HCT116 (cell line): Measurements from ENCODE around the gene KRT36. TPM values are rescaled to one million over a fixed set of nuclear protein-coding genes. Genes with fewer than 3 reads are reported as not detected.

Experiments used
- ATAC-seq: fragments of 200-7000 bp; cut with Tn5 transposase; 2 replicates; pipeline ENCODE4 v1.9.1; 2020; ENCODE audit warnings: mild to moderate bottlenecking, moderate library complexity
- Bru-seq: library from RNA; stranded (reverse); fragments of 400-500 nt; gene quantifications from one replicate; lab custom pipeline; 2021; lab: Mats Ljungman, UMichigan
- BruChase-seq, 2 experiments: library from RNA; stranded (reverse); fragments of 400-500 nt; gene quantifications; one replicate each; lab custom pipeline; 2021; lab: Mats Ljungman, UMichigan
- BruUV-seq: library from RNA; stranded (reverse); fragments of 400-500 nt; replicated peaks from 2 replicates; lab custom pipeline; 2021; lab: Mats Ljungman, UMichigan
- CTCF ChIA-PET: fragments of 300-600 bp; sonication (Branson Sonifier 250); formaldehyde crosslinking; loops from one replicate; lab custom pipeline; 2021; ENCODE audit warnings: antibody characterized with exemption; lab: Charles Lee
- POLR2A ChIA-PET: fragments of 300-600, 350-600 bp; sonication (Branson Sonifier 250); formaldehyde crosslinking; loops from one replicate; lab custom pipeline; 2021; ENCODE audit warnings: antibody characterized with exemption; lab: Charles Lee
- RAD21 ChIA-PET, 2 experiments: fragments of 300-600 bp; sonication (Branson Sonifier 250); formaldehyde crosslinking; loops; one replicate each; lab custom pipeline; 2023; ENCODE audit warnings: low total read pairs in 2 of 2; ENCODE audit not compliant: uncharacterized antibody in 2 of 2, unreplicated experiment in 2 of 2, low non-redundant PET in 1 of 2; lab: Charles Lee
- DNase-seq: peaks from one replicate; pipeline ENCODE4 v3.0.0-alpha.2; 2010; ENCODE audit warnings: low read depth, low spot score
- H2AFZ ChIP-seq: fragments of 200-600 bp; shearing (Covaris generic), sonication (generic); 2 replicates; pipeline ENCODE4 v1.6.1; 2017; ENCODE audit warnings: low read depth, mixed run types, mixed read lengths, antibody characterized with exemption, low read length; ENCODE audit not compliant: poor library complexity, severe bottlenecking
- H3K27ac ChIP-seq: 2 replicates; pipeline ENCODE4 v1.5.1; 2012; ENCODE audit warnings: low read depth, low read length
- H3K27me3 ChIP-seq: fragments of 200-600 bp; sonication (generic); 2 replicates; pipeline ENCODE4 v1.6.1; 2016; ENCODE audit warnings: mixed run types, low read length, mixed read lengths; ENCODE audit not compliant: insufficient read depth
- H3K36me3 ChIP-seq, 2 experiments: fragments of 200-500 bp in 1 of 2; fragments of 200-600 bp in 1 of 2; sonication (Bioruptor generic) in 1 of 2; sonication (generic) in 1 of 2; 2 replicates each; pipeline versions ENCODE4 v1.5.1 to v1.6.1; 2014 to 2016; ENCODE audit warnings: low read length in 2 of 2, inconsistent platforms in 1 of 2, mixed read lengths in 1 of 2, mixed run types in 1 of 2; ENCODE audit not compliant: insufficient read depth in 2 of 2, control insufficient read depth in 1 of 2
- H3K4me1 ChIP-seq, 2 experiments: fragments of 200-600 bp in 1 of 2; sonication (generic) in 1 of 2; 2 replicates each; pipeline versions ENCODE4 v1.5.1 to v1.6.1; 2012 to 2017; ENCODE audit warnings: low read length in 2 of 2, inconsistent platforms in 1 of 2, mild to moderate bottlenecking in 1 of 2, mixed read lengths in 1 of 2, mixed run types in 1 of 2, moderate library complexity in 1 of 2; ENCODE audit not compliant: insufficient read depth in 2 of 2, control insufficient read depth in 1 of 2
- H3K4me2 ChIP-seq: fragments of 200-600 bp; sonication (generic); 2 replicates; pipeline ENCODE4 v1.6.1; 2017; ENCODE audit warnings: mixed run types, low read length, mixed read lengths
- H3K4me3 ChIP-seq, 2 experiments: fragments of 200-600 bp in 1 of 2; sonication (generic) in 1 of 2; replicated peaks in 1 of 2; 2 replicates each; pipeline ENCODE4 v1.5.1; 2011 to 2016; ENCODE audit warnings: low read length in 2 of 2, control low read depth in 1 of 2, low read depth in 1 of 2, mild to moderate bottlenecking in 1 of 2, mixed read lengths in 1 of 2, mixed run types in 1 of 2
- H3K79me2 ChIP-seq: fragments of 200-600 bp; sonication (generic); 2 replicates; pipeline ENCODE4 v1.6.1; 2017; ENCODE audit warnings: mild to moderate bottlenecking, mixed run types, low read length, moderate library complexity, mixed read lengths; ENCODE audit not compliant: insufficient read depth
- H3K9ac ChIP-seq: fragments of 200-600 bp; sonication (generic); 2 replicates; pipeline ENCODE4 v1.6.1; 2016; ENCODE audit warnings: low read length, mixed read lengths
- H3K9me2 ChIP-seq: fragments of 200-600 bp; sonication (generic), shearing (Covaris generic); 2 replicates; pipeline ENCODE4 v1.6.1; 2017; ENCODE audit warnings: mixed run types, mild to moderate bottlenecking, moderate library complexity; ENCODE audit not compliant: insufficient read depth
- H3K9me3 ChIP-seq, 2 experiments: fragments of 200-500 bp in 1 of 2; fragments of 200-600 bp in 1 of 2; sonication (Bioruptor generic) in 1 of 2; sonication (generic) in 1 of 2; 2 replicates each; pipeline ENCODE4 v1.6.1; 2014 to 2017; ENCODE audit warnings: low read length in 2 of 2, mixed read lengths in 2 of 2, inconsistent platforms in 1 of 2, low read depth in 1 of 2, mild to moderate bottlenecking in 1 of 2, mixed run types in 1 of 2, moderate library complexity in 1 of 2; ENCODE audit not compliant: control insufficient read depth in 1 of 2, insufficient read depth in 1 of 2
- H4K20me1 ChIP-seq: fragments of 200-600 bp; sonication (generic), shearing (Covaris generic); 2 replicates; pipeline ENCODE4 v1.6.1; 2017; ENCODE audit warnings: mixed run types, mild to moderate bottlenecking, moderate library complexity; ENCODE audit not compliant: insufficient read depth
- CBX3 ChIP-seq: IDR thresholded peaks from 2 replicates; pipeline ENCODE4 v1.6.1; 2012; ENCODE audit warnings: low read depth
- EGR1 ChIP-seq: IDR thresholded peaks from 2 replicates; pipeline ENCODE4 v1.6.1; 2012; ENCODE audit warnings: low read depth
- EZH2 ChIP-seq: fragments of 200-600 bp; sonication (generic); IDR thresholded peaks from 2 replicates; pipeline ENCODE4 v1.6.1; 2017; ENCODE audit warnings: antibody characterized with exemption, mixed run types
- POLR2A ChIP-seq: IDR thresholded peaks from 2 replicates; pipeline ENCODE4 v1.7.0; 2011; ENCODE audit warnings: borderline replicate concordance; ENCODE audit not compliant: insufficient read depth, insufficient read length; ENCODE audit errors: extremely low read depth
- POLR2AphosphoS5 ChIP-seq: IDR thresholded peaks from 2 replicates; pipeline ENCODE4 v1.6.1; 2011; ENCODE audit warnings: mild to moderate bottlenecking, low read depth, low read length, moderate library complexity
- RAD21 ChIP-seq: IDR thresholded peaks from 2 replicates; pipeline ENCODE4 v1.6.1; 2012; ENCODE audit warnings: low read depth, mild to moderate bottlenecking
- SIN3A ChIP-seq: IDR thresholded peaks from 2 replicates; pipeline ENCODE4 v1.6.1; 2012; ENCODE audit warnings: low read depth
- SP1 ChIP-seq: IDR thresholded peaks from 2 replicates; pipeline ENCODE4 v1.6.1; 2012; ENCODE audit warnings: low read depth
- YY1 ChIP-seq: IDR thresholded peaks from 2 replicates; pipeline ENCODE4 v1.6.1; 2011; ENCODE audit warnings: low read length, low read depth, moderate library complexity, mild to moderate bottlenecking; ENCODE audit not compliant: insufficient replicate concordance; ENCODE audit errors: extremely low read depth
- ZNF274 ChIP-seq: fragments of 200-500 bp; sonication (Bioruptor generic); IDR thresholded peaks from 2 replicates; pipeline ENCODE4 v1.6.1; 2014; ENCODE audit warnings: mild to moderate bottlenecking, low read depth, low read length, inconsistent platforms
- intact Hi-C: fragments of 100-400 bp; cut with micrococcal nuclease; formaldehyde crosslinking; loops from 2 replicates; pipeline ENCODE4 v1.10.0; 2022
- long read RNA-seq: library from polyadenylated mRNA; unstranded; transcript quantifications from one replicate; pipeline ENCODE4 v2.0.0, GENCODE V29; 2021; ENCODE audit not compliant: unreplicated experiment
- polyA plus RNA-seq: library from polyadenylated mRNA; unstranded; fragments of >200 nt; gene quantifications from 2 replicates; pipeline ENCODE4 v1.2.1, GENCODE V29; 2012; ENCODE audit warnings: missing spikeins
- total RNA-seq: library from RNA; stranded (reverse); gene quantifications from one replicate; pipeline ENCODE4 v1.2.1, GENCODE V29; 2021; ENCODE audit not compliant: unreplicated experiment
- TF ChIP-seq, protein P1 (sequence below): IDR thresholded peaks from 2 replicates; pipeline ENCODE4 v1.6.1; 2012
- TF ChIP-seq, protein P2 (sequence below): IDR thresholded peaks from 2 replicates; pipeline ENCODE4 v1.6.1; 2012
- TF ChIP-seq, protein P3 (sequence below), 3 experiments: fragments of 200-600 bp in 1 of 3; sonication (generic) in 1 of 3; IDR thresholded peaks in 2 of 3; conservative IDR thresholded peaks in 1 of 3; 2 replicates each; pipeline ENCODE4 v1.5.1; 2012 to 2017; ENCODE audit warnings: low read depth in 2 of 3, low read length in 2 of 3, antibody characterized with exemption in 1 of 3, borderline replicate concordance in 1 of 3, control low read depth in 1 of 3, mild to moderate bottlenecking in 1 of 3, mixed read lengths in 1 of 3, mixed run types in 1 of 3, moderate library complexity in 1 of 3; ENCODE audit not compliant: insufficient read depth in 1 of 3
- TF ChIP-seq, protein P4 (sequence below): IDR thresholded peaks from 2 replicates; pipeline ENCODE4 v1.6.1; 2011; ENCODE audit warnings: mild to moderate bottlenecking, low read length, moderate library complexity; ENCODE audit not compliant: insufficient replicate concordance; ENCODE audit errors: extremely low read depth
- TF ChIP-seq, protein P5 (sequence below): IDR thresholded peaks from 2 replicates; pipeline ENCODE4 v1.6.1; 2012; ENCODE audit warnings: low read depth

KRT36 gene
- total RNA-seq (not detected), Bru-seq, nascent RNA (percentile 9 among the genes with signal in this experiment), BruChase-seq, experiment 1, labeled RNA remaining after a 6-hour chase (percentile 10 among the genes with signal in this experiment), BruChase-seq, experiment 2, labeled RNA remaining after a 2-hour chase (not detected)
- 0.04 and 0.08 TPM in 2 replicates for polyA plus RNA-seq
- long read RNA-seq: 0 reads

DNA sequence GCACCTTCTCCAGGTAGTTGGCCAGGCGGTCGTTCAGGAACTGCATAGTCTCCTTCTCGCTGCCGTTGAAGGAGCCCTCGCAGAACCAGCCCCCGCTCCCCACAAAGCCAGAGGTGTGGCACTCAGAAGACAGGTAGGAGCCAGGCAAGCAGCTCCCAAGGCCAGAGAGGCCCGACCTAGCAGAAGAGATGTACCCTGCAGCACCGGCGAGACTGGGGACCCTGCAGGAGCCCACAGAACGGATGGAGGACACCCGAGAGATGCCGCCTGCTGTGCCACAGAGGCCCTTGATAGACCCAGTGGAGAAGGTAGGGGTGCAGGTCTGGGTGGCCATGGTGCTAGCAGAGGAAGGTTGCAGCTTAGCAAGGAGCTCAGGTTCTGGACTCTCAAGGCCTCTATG lies at the start of gene KRT36:
Gene KRT36, minus strand, starts transcription at position 380 of the 400 bp plus-strand sequence. Its CDS starts 46 bp downstream, at position 334.
- ChIA-PET RAD21 (no interaction called here), CTCF (interaction anchor here (1.0 to 2.1 kb wide), 3 partner anchors 60 to 174 kb away, joined by 3 to 5 read pairs (median 4); no protein-coding TSS in a partner anchor), POLR2A (no interaction called here)
- no TSS peak for BruUV-seq
- Histone ChIP-seq H3K27me3 (no peaks in the 10 kb centered on the region), H4K20me1 (no peaks in the 10 kb centered on the region), H2AFZ (no peak within 1 kb of the TSS), H3K27ac (no peak within 1 kb of the TSS), H3K9me3 (no peaks in the 10 kb centered on the region), H3K9me2 (no peaks in the 10 kb centered on the region), H3K9ac (no peak within 1 kb of the TSS), H3K36me3 (no peaks in the 10 kb centered on the region), H3K4me2 (no peak within 1 kb of the TSS), H3K4me1 (peaks cover 4 to 21% of the 10 kb centered on the region in 2 experiments), H3K4me3 (no peak within 1 kb of the TSS), H3K79me2 (no peaks in the 10 kb centered on the region)
- DNase-seq: no peak
- TF ChIP-seq EGR1 (no peak), SIN3A (no peak), RAD21 (no peak), YY1 (no peak), EZH2 (no peak), POLR2AphosphoS5 (no peak), CBX3 (no peak), SP1 (no peak), ZNF274 (no peak), POLR2A (no peak)
- TF ChIP-seq, protein P1, sequence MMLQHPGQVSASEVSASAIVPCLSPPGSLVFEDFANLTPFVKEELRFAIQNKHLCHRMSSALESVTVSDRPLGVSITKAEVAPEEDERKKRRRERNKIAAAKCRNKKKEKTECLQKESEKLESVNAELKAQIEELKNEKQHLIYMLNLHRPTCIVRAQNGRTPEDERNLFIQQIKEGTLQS: no peak
- TF ChIP-seq, protein P2, sequence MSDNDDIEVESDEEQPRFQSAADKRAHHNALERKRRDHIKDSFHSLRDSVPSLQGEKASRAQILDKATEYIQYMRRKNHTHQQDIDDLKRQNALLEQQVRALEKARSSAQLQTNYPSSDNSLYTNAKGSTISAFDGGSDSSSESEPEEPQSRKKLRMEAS: no peak
- TF ChIP-seq, protein P3, sequence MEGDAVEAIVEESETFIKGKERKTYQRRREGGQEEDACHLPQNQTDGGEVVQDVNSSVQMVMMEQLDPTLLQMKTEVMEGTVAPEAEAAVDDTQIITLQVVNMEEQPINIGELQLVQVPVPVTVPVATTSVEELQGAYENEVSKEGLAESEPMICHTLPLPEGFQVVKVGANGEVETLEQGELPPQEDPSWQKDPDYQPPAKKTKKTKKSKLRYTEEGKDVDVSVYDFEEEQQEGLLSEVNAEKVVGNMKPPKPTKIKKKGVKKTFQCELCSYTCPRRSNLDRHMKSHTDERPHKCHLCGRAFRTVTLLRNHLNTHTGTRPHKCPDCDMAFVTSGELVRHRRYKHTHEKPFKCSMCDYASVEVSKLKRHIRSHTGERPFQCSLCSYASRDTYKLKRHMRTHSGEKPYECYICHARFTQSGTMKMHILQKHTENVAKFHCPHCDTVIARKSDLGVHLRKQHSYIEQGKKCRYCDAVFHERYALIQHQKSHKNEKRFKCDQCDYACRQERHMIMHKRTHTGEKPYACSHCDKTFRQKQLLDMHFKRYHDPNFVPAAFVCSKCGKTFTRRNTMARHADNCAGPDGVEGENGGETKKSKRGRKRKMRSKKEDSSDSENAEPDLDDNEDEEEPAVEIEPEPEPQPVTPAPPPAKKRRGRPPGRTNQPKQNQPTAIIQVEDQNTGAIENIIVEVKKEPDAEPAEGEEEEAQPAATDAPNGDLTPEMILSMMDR (IDR thresholded peaks at IDR 0.05 in 2 of 3, conservative IDR thresholded peaks at IDR 0.05 in 1 of 3; ENCODE audit: borderline replicate concordance in 1 of 3, insufficient read depth in 1 of 3, low read depth in 2 of 3, low read length in 2 of 3): no peak
- TF ChIP-seq, protein P4, sequence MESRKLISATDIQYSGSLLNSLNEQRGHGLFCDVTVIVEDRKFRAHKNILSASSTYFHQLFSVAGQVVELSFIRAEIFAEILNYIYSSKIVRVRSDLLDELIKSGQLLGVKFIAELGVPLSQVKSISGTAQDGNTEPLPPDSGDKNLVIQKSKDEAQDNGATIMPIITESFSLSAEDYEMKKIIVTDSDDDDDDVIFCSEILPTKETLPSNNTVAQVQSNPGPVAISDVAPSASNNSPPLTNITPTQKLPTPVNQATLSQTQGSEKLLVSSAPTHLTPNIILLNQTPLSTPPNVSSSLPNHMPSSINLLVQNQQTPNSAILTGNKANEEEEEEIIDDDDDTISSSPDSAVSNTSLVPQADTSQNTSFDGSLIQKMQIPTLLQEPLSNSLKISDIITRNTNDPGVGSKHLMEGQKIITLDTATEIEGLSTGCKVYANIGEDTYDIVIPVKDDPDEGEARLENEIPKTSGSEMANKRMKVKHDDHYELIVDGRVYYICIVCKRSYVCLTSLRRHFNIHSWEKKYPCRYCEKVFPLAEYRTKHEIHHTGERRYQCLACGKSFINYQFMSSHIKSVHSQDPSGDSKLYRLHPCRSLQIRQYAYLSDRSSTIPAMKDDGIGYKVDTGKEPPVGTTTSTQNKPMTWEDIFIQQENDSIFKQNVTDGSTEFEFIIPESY: no peak
- TF ChIP-seq, protein P5, sequence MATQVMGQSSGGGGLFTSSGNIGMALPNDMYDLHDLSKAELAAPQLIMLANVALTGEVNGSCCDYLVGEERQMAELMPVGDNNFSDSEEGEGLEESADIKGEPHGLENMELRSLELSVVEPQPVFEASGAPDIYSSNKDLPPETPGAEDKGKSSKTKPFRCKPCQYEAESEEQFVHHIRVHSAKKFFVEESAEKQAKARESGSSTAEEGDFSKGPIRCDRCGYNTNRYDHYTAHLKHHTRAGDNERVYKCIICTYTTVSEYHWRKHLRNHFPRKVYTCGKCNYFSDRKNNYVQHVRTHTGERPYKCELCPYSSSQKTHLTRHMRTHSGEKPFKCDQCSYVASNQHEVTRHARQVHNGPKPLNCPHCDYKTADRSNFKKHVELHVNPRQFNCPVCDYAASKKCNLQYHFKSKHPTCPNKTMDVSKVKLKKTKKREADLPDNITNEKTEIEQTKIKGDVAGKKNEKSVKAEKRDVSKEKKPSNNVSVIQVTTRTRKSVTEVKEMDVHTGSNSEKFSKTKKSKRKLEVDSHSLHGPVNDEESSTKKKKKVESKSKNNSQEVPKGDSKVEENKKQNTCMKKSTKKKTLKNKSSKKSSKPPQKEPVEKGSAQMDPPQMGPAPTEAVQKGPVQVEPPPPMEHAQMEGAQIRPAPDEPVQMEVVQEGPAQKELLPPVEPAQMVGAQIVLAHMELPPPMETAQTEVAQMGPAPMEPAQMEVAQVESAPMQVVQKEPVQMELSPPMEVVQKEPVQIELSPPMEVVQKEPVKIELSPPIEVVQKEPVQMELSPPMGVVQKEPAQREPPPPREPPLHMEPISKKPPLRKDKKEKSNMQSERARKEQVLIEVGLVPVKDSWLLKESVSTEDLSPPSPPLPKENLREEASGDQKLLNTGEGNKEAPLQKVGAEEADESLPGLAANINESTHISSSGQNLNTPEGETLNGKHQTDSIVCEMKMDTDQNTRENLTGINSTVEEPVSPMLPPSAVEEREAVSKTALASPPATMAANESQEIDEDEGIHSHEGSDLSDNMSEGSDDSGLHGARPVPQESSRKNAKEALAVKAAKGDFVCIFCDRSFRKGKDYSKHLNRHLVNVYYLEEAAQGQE: no peak
- no peak for ATAC-seq
- intact Hi-C loops: no loop called here
